Fibroblast of skin of abdomen (primary cell): ENCODE data around the gene LRRFIP1. TPM values are rescaled to one million over a fixed set of nuclear protein-coding genes. Genes with fewer than 3 reads are reported as not detected.
"Not testable (repeated sequence)": the region's sequence is repeated elsewhere in the genome, so short reads cannot be mapped to it uniquely, and the experiment has no call there.

Source experiments
- DNase-seq: peaks from one replicate; pipeline ENCODE4 v3.0.0-alpha.2; 2013
- polyA plus RNA-seq, 2 experiments: library from polyadenylated mRNA; unstranded; fragments of 120-200 nt; gene quantifications; one replicate each; pipeline ENCODE4 v1.2.1, GENCODE V29; 2013; ENCODE audit not compliant: insufficient read length in 2 of 2

Gene LRRFIP1, protein sequence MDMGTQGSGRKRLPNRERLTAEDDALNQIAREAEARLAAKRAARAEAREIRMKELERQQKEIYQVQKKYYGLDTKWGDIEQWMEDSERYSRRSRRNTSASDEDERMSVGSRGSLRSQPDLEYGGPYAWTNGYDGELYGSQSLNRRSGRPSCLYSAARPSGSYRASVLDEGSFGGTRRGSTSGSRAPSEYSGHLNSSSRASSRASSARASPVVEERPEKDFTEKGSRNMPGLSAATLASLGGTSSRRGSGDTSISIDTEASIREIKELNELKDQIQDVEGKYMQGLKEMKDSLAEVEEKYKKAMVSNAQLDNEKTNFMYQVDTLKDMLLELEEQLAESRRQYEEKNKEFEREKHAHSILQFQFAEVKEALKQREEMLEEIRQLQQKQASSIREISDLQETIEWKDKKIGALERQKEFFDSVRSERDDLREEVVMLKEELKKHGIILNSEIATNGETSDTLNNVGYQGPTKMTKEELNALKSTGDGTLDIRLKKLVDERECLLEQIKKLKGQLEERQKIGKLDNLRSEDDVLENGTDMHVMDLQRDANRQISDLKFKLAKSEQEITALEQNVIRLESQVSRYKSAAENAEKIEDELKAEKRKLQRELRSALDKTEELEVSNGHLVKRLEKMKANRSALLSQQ
- 57.2 TPM for polyA plus RNA-seq (2013, experiment 1 of 2; ENCODE audit: insufficient read length)
- polyA plus RNA-seq (2013, experiment 2 of 2; ENCODE audit: insufficient read length): 55.6 TPM

DNA sequence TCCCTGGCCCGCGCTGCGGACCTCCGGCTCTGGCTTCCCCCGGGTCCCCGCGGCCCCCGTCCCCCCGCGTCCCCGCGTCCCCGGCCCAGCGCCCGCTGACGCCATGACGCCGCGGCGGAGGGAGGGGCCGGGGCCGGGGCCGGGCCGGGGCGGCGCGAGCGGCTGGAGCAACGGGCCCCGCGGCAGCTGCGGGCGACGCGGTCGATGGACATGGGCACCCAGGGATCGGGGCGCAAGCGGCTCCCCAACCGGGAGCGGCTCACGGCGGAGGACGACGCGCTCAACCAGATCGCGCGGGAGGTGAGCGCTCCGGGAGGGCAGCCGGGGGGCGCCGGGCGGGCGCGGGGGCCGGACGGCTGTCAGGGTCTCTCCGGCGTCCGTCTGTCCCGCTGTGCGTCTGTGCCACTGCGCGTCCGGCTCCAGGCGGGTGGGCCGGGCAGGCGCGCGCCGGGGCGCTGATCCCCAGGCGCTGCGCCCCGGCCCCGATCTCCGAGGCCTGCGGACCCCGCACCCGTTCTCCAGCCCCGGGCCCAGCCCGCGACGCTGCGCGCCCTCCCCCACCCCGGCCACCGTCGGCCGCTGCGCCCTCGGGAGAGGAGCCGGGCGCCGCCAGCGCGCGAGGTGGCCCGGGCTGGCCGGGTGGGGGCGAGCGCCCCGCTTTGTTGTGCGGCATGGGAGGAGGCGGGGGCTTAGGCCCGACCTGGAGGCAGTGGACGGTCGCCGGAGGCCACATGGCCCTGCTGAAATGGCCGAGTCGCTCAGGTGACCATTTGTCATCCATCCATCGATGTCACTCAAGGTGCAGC, at the start of gene LRRFIP1:
TSS of gene LRRFIP1 (plus strand) at position 147 of the 806 bp plus-strand sequence. CDS start at position 205, 58 bp downstream.
- no peak for DNase-seq

DNA sequence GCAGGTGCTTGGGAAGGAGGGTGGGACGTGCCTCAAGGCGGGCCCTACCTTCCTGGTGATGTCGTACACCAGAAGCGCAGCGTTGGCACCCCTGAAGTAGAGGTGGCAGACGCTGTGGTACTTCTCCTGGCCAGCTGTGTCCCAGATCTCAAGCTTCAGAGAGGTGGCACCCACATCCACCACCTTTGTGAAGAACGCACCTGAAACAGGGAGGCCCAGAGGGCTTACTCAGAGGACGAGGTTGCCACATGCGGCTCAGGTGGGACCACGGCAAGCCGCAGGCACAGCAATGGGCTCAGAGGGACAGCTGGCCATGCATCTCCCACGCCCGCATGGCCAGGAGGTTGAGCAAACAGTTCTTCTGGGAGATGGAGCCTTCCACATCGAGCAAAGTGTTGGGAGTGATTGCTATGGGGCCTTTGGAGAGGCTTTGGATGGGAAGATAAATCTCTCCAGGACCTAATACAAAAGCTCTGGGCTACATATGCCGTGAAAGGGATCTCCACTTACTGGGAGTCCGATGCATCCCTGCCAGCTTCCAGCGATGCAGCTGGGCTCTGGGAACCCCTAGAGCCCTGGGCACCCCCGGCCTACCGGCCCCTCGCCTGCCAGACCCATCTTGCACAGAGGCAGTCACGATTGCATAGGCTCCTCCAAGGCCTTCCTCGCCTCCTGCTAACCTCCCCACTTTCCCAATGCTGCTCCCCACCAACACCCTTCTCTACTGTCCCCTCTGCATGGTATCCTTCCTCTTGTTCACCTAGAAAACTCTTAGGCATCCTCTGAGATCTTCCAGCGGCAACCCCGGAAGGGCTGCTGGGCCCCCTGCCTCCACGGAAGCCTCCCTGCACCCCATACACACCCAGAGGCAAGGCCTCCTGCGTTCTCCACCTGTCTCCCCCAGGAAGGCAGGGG, 49.2 kb upstream of the LRRFIP1 start:
- no peak for DNase-seq

DNA sequence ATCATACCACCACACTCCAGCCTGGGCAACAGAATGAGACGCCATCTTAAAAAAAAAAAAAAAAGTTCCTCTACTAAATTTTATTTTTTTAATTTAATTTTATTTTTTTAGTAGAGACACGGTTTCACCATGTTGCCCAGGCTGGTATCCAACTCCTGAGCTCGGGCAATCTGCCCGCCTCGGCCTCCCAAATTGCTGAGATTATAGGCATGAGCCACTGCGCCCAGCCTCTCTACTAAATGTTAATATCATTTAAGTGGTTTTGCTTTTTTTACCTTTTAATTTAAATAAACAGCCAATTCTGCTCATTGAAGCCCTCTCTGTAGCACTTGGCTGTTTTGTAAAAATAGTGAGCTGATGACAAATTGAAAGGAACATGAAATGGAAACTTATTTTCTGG, 46.1 kb upstream of the LRRFIP1 start:
- no peak for DNase-seq

DNA sequence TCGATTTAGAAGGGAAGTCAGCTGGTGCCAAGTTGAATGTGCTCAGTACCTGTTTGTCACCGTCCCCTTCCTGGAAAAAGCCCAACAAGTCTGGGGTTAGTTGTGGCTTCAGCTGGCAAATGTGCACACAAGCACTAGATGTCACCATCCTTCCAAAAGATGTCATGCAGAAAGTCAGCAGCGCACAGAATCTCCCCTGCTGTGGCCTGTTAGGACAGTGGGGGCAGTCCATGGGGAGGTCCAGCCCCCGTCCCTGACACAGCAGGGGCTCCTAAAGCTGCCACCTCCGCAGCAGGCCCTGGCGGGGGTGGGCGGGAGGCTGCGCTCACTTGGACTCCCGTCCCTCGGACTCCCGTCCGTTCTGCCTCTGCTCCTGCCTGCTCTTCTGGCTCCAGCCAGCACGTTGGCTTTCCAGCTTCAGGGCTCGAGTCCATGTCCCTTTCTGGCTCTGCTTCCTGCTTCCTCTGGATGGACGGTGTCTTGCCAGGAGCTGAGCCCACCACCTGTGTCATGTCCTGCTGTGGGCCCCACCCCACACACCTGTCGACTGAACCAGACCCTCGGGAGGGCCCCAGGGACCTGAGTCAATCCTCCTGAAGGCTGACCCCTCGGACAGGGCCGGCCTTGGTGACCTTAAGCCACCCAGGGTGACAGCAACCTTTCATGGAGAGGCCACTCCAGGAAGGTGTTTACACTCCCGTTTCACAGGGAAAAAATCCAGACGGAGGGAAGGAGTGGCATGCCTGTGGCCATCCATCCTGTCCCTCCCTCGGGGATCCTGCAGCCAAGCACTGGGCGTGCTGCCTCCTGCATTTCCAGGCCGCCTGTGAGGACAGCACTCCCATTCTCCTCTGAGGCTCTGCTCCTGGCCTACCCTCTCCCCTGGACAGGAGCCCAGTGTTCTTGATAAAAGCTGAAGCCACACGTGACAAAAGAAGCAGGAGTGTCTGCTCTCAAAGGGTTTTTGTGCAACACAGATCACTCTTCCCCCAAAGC, 45.3 kb upstream of the LRRFIP1 start:
- DNase-seq: peak; percentile 62

DNA sequence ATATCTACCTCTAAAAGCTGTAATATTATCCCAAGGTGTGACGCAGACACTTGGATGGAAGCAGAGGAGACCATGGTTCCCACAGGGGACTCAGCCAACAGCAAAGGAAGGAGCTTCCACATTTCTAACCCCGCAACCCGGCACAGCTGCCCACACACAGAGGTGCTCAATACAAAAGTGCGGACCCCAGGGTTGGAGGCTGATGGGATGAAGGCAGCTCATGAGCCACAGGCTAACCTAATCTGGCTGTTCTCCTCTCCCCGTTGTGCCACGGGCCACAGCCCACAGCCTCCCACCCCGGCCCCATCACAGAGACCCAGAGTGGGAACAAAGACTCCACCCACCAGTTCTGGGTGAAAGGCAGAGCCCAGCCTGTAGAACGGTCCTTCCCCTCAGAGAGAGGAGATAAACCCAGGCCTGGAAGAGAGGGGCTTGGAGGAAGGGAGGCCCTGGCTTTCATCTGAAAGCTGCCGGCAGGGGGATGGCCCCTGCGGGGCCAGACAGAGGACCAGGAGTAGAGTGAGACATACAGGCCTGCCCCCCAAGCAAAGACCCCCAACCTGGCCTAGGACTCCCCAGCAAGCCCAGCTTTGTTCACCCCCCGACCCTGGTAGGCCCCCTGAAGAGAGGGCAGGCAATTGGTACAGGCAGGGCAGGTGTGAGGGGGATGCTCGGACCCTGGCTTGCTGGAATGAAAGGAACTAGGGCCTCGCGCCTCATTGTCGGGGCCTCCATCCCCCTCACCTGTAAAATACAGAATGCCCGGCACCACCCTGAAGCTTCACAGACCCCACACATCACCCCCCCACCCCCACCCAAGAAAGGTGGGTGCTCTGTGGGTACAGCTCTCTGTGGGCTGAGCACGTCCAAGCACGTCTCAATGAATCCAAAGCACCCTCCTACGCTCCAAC, 43.7 kb upstream of the LRRFIP1 start:
- no peak for DNase-seq

DNA sequence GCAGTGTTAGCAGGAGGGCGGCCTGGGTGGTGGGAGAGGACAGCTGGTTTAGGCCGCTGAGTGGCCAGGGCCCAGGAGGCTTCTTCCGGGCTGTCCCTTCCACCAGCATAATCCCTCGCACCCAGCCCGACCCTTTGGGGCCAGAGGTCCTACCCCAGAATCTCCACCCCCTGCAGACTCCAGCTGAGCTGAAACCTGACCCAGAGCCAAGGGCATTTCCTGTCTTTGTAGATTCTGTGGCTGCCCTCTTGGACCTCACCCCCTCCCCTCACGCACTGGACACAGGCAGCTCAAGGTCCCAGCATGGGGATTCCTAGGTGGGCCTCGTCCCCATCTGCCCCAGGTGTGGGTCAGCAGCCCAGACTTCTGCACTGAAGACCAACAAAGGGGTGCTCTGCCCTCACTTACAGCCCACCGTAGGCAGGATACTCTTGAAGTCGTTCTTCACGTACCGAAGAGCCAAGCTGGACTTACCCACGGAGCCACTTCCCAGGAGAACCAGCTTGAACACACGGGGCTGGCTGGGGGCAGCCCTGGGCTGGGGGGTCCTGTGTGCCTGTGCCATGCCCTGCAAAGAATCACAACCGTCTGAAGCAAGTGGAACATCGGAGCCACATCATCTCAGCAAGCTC, 41.7 kb upstream of the LRRFIP1 start:
- DNase-seq: no peak

DNA sequence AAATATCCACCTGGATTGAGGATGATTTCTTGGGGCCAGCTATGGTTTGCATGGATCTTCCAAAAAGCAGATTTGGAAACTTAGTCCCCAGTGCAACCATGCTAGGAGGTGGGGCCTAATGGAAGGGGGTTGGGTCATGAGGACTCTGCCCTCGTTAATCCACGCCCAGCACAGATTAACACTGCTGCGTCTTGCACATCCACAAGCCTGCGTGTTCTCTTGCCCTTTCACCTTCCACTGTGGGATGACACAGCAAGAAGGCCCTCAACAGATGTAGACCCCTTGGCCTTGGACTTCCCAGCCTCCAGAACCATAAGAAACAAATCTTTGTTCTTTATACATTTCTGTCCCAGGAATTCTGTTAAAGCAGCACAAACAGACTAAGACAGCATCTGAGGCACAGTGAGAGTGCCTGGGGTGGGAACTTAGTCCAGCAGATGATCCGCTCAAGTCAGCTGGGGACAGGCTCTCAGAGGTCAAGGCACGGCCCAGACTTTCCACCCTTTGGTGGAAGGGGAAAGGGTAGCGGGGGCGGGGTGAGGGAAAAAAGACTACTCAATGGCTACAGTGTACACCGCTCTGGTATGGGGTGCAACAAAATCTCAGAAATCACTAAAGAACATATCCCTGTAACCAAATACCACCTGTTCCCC, 39.2 kb upstream of the LRRFIP1 start:
- DNase-seq: no peak

DNA sequence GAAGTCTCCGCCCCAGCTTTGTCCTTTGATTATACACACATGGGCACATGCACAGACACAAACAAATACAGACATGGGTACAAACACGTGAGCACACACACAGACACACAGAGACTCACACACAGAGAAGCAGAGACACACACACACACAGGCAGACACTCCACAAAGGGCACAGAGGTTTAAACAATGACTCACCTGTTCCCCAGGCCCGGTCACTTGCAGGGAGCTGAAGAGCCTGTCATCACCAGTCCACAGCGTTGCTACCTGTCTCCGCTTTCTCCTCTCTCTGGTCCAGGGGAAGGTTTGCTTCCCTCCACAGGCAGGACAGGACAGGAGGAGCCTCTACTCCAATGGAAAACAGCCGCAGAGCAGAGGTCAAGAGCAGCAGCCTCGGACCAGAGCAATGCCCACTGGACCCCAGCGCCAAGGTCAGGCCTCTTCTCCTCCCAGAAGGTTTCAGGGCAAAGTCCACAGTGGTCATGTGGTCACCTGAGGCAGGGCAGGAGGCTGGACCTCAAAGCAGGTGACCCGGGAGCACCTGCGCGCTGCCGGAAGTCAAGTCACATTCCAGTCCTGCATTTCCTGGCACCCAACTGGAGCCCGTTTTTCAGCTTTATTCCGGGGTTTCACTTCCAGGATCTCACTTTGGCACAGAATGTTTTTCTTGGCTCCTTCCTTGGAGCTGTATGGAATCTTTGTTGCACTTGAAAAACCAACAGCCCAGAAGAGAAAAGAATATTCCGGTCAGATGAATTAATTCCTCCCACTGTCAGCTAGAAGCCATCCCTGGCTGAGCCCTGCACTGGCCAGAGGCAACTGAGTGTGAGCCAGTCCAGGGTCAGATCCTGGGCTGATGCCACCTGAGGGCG, 36.9 kb upstream of the LRRFIP1 start, which contains the start of gene RAB17:
TSS of gene RAB17 (minus strand) at position 463 of the 869 bp plus-strand sequence. CDS start 4,580 bp downstream, outside the sequence.
- no peak for DNase-seq

DNA sequence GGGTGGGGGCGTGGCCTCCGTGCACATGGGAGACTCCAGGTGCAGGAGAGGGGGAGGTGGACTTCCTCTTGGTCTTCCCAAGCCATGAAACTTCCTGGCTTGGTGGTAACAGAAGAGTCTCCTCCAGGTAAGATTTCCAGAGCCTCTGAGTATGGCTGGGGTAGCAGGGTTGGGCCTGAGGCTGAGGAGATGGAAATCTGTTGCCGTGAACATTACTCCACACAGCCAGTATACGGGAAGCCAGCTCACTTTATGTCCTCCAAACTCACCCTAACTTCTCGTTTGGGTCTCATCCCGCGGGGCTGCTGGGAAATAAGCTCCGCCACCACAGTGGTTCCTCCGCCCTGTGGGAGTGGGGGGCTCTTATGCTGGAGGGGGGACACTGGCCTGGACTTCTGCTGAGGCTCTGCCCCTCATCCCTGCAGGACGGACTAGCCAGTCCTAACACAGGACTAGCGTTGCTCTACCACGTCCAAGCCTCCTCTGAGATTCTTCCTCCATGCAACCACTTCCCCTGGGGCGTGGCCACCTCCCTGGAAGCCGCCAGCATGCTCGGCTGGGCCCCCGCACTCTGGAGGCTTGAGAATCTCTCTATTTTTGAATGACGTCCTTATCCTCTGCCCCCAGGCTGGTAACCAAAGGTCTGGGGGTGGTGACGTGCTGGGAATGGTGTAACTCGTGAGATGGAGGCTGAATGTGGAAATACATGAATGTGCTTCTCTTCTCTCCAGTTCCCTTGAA, 36.1 kb upstream of the LRRFIP1 start:
- no peak for DNase-seq

DNA sequence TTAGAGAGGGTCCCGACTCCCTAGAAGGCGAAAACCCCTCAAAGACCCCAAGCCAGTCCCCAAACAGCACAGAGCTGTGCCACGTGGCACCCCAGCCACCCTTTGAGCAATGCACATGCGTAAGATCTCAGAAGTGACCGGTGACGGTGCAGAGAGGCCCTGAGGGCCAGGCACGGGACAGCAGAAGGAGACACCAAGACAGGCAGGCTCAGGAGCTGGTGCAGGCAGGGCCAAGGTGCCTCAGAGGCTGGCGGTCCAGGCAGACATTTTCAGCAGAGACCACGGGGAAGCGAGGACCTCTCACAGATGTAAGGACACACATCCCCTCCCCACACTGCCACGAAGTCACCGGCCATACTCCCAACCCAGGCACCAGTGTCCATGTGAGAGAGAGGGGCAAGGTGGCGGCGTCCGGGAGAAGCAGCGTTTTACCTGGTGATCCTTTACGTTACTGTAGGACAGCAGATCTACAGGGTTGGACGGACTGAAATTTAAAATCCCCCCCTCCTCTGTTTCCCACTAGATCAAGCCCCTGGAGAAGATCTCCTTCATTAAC, 34.9 kb upstream of the LRRFIP1 start:
- no peak for DNase-seq

DNA sequence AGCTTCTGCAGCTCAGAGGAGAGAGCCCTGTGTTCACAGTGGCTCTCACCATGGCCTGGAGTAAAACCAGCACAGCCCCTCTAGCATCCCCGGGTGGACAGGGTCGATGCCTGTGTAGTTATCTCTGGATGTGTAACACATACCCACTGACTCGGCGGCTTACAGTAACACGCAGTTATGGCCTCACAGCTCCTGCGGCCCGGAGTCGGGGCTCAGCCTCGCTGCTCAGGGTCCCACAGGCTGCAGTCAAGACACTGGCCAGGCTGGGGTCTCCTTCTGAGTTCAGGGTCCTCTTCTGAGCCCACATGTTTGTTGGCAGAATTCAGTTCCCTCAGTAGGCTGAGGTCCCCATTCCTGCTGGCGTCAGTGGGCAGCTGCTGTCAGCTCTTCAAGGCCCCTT, 34.4 kb upstream of the LRRFIP1 start:
- DNase-seq: no peak

DNA sequence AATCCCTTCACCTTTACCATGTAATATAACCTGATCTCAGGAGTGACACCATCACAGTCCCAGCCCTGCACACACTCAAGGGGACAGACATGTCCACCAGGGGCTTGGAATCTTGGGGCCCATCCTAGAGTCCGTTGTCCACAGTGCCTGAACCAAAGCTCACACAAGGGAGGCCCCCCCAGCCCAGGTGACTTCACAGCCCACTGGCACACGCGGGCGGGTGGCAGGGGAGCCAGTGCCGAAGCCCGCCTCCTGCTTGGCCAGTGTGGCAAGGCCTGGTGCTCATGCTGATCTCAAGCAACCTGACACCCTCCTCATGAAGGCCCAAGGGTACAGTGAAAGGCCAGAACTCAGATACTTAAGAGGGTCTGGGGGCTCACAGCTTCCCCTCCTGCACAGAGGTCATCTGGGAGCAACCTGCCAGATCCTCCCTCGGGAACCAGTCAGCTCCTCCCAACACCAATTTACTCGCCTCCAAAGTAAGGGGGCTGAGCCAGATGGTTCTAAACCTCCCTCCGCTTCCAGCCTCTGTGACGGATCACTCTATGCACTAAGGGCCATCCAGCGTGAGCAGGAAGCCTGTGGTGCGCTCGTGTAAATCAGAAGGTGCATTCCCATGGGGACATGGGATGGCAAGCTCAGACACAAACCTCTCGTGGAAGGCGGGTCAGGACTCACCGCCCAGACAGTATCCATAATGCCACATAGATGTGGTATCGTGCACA, 33.6 kb upstream of the LRRFIP1 start:
- DNase-seq: no peak

DNA sequence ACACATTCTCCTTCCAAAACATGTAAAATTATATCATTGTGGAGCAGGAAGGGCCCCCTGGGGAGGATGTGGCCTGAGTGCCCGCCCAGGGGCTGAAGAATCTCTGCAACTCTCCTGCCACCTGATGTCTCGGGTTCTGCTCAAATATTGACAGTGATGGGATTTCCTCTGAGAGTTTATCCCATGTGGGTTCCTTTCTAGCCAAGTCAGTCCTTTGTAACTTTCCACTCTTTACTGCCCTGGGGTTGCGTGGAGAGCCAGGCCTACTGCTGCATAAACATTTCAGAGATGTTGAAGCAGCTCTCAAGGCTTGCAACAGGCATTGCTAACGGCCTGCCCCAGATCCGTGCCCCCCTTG, 32.9 kb upstream of the LRRFIP1 start:
- DNase-seq: no peak

DNA sequence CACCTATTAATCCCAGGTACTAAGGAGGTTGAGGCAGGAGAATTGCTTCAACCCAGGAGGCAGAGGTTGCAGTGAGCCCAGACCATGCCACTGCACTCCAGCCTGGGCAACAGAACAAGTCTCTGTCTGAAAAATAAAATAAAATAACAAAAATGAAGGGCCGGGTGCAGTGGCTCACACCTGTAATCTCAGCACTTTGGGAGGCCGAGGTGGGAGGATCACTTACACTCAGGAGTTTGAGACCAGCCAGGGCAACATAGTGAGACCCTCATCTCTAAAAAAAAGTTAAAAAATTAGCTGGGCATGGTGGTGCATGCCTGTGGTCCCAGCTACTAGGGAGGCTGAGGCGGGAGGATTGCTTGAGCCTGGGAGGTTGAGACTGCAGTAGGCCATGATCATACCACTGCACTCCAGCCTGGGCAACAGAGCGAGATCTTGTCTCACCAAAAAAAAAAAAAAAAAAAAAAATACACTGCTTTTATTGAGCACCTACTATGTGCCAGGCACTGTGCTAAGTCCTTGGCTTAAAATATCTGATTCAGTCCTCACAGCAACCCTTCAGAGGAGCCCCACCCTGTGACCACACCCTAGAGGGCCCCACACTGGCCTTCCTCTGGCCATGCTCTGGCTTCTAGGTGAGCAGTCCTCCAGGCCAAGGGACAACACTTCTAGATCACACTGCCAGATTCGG, 31.4 kb upstream of the LRRFIP1 start:
- DNase-seq: not testable (repeated sequence)
